Measurements from ENCODE around the gene HSPA1L. TPM values are rescaled to one million over a fixed set of nuclear protein-coding genes. Genes with fewer than 3 reads are reported as not detected.
"Not testable (repeated sequence)": the region's sequence is repeated elsewhere in the genome, so short reads cannot be mapped to it uniquely, and the experiment has no call there.

The HSPA1L gene
- total and polyA plus RNA-seq, 2 donors from 2014 or later = 1.7 to 2.3 TPM

GRCh38 chr6:31806470-31807272, 8.4 kb downstream of the HSPA1L start, which contains the start of gene LSM2:
TSS of gene LSM2 (minus strand) at chr6:31806966. CDS start at chr6:31806757, 209 bp downstream.
- H3K27ac ChIP-seq (ENCODE audit: low read depth in 2 of 2, low read length in 2 of 2) = peak within 1 kb of the TSS; percentile 95 to 96
- no peaks in the 10 kb centered on the region for H3K36me3 ChIP-seq (ENCODE audit: control insufficient read depth in 2 of 3, insufficient read depth in 3 of 3, low read length in 3 of 3)
- H3K9me3 ChIP-seq (ENCODE audit: control insufficient read depth in 2 of 3, insufficient read depth in 1 of 3, low read length in 3 of 3) = no peaks in the 10 kb centered on the region
- peak; percentile 2 for TF ChIP-seq CTCF (IDR thresholded peaks at IDR 0.05; ENCODE audit: borderline replicate concordance, extremely low read depth, insufficient read depth)
- no peaks in the 10 kb centered on the region for H3K27me3 ChIP-seq (ENCODE audit: control insufficient read depth, insufficient read depth, low read length)
- peak within 1 kb of the TSS; percentile 83 to 94 (median 87) for H3K4me3 ChIP-seq (ENCODE audit: low read length in 3 of 3)
- intact Hi-C loops (cut with DNase I) = no loop called here
- peak within 1 kb of the TSS; percentile 83 to 99 (median 97) for H3K9ac ChIP-seq (ENCODE audit: low read length in 3 of 3)
- H3K4me1 ChIP-seq (ENCODE audit: control insufficient read depth in 2 of 3, insufficient read depth in 2 of 3, low read depth in 1 of 3, low read length in 3 of 3) = peaks cover 0 to 4% (median 3%) of the 10 kb centered on the region in 3 donors
- peak; percentile 98 to 99 (median 99) for DNase-seq
- peak; percentile 38 for FAIRE-seq

- Histone ChIP-seq H3K27me3 (ENCODE audit: control insufficient read depth, insufficient read depth, low read length) (no peaks in the 10 kb centered on the region), H3K27ac (ENCODE audit: low read depth in 2 of 2, low read length in 2 of 2) (peak overlapping the region; percentile 95 to 96), H3K9me3 (ENCODE audit: control insufficient read depth in 2 of 3, insufficient read depth in 1 of 3, low read length in 3 of 3) (no peaks in the 10 kb centered on the region), H3K36me3 (ENCODE audit: control insufficient read depth in 2 of 3, insufficient read depth in 3 of 3, low read length in 3 of 3) (no peaks in the 10 kb centered on the region), H3K4me1 (ENCODE audit: control insufficient read depth in 2 of 3, insufficient read depth in 2 of 3, low read depth in 1 of 3, low read length in 3 of 3) (peaks cover 0 to 4% (median 3%) of the 10 kb centered on the region in 3 donors), H3K9ac (ENCODE audit: low read length in 3 of 3) (peak overlapping the region; percentile 83 to 99 (median 97)), H3K4me3 (ENCODE audit: low read length in 3 of 3) (peak overlapping the region; percentile 83 to 94 (median 87))
- no peak for DNase-seq
- intact Hi-C loops (cut with DNase I) = no loop called here
- FAIRE-seq = no peak
- no peak for TF ChIP-seq CTCF (IDR thresholded peaks at IDR 0.05; ENCODE audit: borderline replicate concordance, extremely low read depth, insufficient read depth)
Observed at GRCh38 chr6:31805939-31806469, 9.1 kb downstream of the HSPA1L start.

GRCh38 chr6:31801031-31801927, 13.8 kb downstream of the HSPA1L start:
- H3K4me1 ChIP-seq (ENCODE audit: control insufficient read depth in 2 of 3, insufficient read depth in 2 of 3, low read depth in 1 of 3, low read length in 3 of 3); H3K9me3 ChIP-seq (ENCODE audit: control insufficient read depth in 2 of 3, insufficient read depth in 1 of 3, low read length in 3 of 3); H3K27me3 ChIP-seq (ENCODE audit: control insufficient read depth, insufficient read depth, low read length); intact Hi-C loops (cut with DNase I); FAIRE-seq; H3K4me3 ChIP-seq (ENCODE audit: low read length in 3 of 3); H3K9ac ChIP-seq (ENCODE audit: low read length in 3 of 3); DNase-seq; H3K36me3 ChIP-seq (ENCODE audit: control insufficient read depth in 2 of 3, insufficient read depth in 3 of 3, low read length in 3 of 3); H3K27ac ChIP-seq (ENCODE audit: low read depth in 2 of 2, low read length in 2 of 2): not testable (repeated sequence)

Data from kidney (tissue), 14 donors.